ENCODE data around the gene KIF2A. TPM values are rescaled to one million over a fixed set of nuclear protein-coding genes. Genes with fewer than 3 reads are reported as not detected.

The KIF2A gene
- total and polyA plus RNA-seq, 2 of the 13 experiments (the other 11 are each of a cell fraction or from before 2014, with no cell fraction given), result 8.5 to 19.2 TPM

DNA sequence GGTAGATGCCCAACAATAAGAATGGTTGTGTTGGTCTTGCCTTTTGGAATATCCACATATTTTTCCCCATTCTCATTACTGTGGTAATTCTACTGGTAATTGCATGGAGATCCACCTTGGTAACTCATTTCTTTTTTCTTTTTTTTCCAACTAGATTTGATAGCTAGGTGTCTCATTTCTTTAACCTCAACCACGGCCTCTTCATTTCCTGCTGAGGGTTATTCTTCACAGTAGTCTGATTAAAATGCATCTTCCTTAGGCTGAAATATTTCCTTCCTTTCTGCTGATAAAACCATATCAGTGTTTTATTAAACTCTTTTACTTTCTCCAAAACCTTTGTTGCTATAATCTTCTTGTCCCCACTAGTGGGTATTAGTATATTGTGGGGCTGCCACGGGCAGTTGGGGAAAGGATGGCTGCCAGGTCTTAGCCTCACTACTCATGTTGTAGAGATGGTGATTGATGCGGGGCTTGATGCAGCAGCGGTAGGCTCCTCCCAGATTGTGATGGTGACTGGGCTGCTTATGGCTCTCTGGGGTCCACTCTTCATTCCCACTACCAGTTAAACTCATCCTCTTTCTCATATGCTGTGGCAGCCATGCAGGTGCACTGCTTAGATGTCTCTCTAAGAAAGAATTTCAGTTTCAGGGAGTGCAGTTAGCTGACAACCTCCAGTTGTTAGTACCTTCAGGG is 35.9 kb downstream of the KIF2A start:
- CTCF ChIA-PET (ENCODE audit: low intra/inter-chr PET ratio, low total read pairs), result no interaction called here
- 95% methylated on average over 4 of the region's 4 CpGs for WGBS (ENCODE audit: low lambda C conversion rate)
- TF ChIP-seq, protein P1, sequence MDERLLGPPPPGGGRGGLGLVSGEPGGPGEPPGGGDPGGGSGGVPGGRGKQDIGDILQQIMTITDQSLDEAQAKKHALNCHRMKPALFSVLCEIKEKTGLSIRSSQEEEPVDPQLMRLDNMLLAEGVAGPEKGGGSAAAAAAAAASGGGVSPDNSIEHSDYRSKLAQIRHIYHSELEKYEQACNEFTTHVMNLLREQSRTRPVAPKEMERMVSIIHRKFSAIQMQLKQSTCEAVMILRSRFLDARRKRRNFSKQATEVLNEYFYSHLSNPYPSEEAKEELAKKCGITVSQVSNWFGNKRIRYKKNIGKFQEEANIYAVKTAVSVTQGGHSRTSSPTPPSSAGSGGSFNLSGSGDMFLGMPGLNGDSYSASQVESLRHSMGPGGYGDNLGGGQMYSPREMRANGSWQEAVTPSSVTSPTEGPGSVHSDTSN (CRISPR knock-in tag; IDR thresholded peaks at IDR 0.05), result no peak
- Histone ChIP-seq H3K4me1 (ENCODE audit: insufficient read depth, low read length) (no peaks in the 10 kb centered on the region), H3K36me3 (replicated peaks in 1 of 2; ENCODE audit: control insufficient read depth in 1 of 2, insufficient read depth in 2 of 2, low read length in 2 of 2) (no peaks in the 10 kb centered on the region; a peak in 1 of 5 replicates), H2AFZ (ENCODE audit: low read length) (no peak overlapping the region), H3K79me2 (ENCODE audit: insufficient read depth, low read length) (peaks cover 3% of the 10 kb centered on the region), H3K9me3 (ENCODE audit: low read length) (no peaks in the 10 kb centered on the region), H3K9ac (ENCODE audit: insufficient read depth, low read depth, low read length) (no peak overlapping the region), H3K27ac (ENCODE audit: extremely low read length, insufficient read depth, low read length) (no peak overlapping the region), H3K4me3 (replicated peaks in 1 of 3; ENCODE audit: insufficient read depth in 1 of 3, low read depth in 2 of 3, low read length in 3 of 3) (no peak overlapping the region), H3K27me3 (ENCODE audit: control insufficient read depth in 1 of 2, insufficient read depth in 2 of 2, low read length in 2 of 2) (no peaks in the 10 kb centered on the region), H3K4me2 (ENCODE audit: low read depth, low read length) (no peak overlapping the region), H4K20me1 (ENCODE audit: insufficient read depth, low read length) (no peaks in the 10 kb centered on the region)
- in situ Hi-C loops (cut with HindIII; ENCODE audit: extremely low pct_ligation_motif_present, low pct_unique_long_range_greater_than_20kb), result no loop called here
- no TSS peak for BruUV-seq (replicated peaks)
- intact Hi-C loops (cut with micrococcal nuclease; ENCODE audit: unreplicated experiment), result loop anchor here (2.0 kb wide), 1 partner anchor 35 kb away; the partner anchor contains the start of gene KIF2A
- DNase-seq (ENCODE audit: low spot score) (no peak), ATAC-seq (no peak), FAIRE-seq (no peak)
- POLR2A ChIA-PET, result no interaction called here

DNA sequence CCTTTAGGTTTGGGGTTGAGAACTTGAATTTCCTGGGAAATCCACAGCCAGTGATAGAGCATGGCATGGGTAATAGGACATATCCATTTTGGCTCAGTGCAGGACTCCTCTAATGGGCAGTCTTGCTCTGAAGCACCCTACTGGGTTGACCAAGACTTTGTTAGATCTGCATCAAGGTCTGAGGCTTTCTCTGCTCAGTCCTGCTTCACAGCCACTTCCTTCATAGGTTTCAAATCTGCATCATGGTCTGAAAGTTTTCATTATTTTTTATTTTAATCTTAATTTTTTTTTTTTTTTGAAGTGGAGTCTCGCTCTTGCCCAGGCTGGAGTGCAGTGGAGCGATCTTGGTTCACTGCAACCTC is 36.5 kb downstream of the KIF2A start:
- Histone ChIP-seq H3K27me3 (ENCODE audit: control insufficient read depth in 1 of 2, insufficient read depth in 2 of 2, low read length in 2 of 2) (no peaks in the 10 kb centered on the region), H4K20me1 (ENCODE audit: insufficient read depth, low read length) (no peaks in the 10 kb centered on the region), H3K9ac (ENCODE audit: insufficient read depth, low read depth, low read length) (no peak overlapping the region), H3K27ac (ENCODE audit: extremely low read length, insufficient read depth, low read length) (no peak overlapping the region), H3K4me3 (replicated peaks in 1 of 3; ENCODE audit: insufficient read depth in 1 of 3, low read depth in 2 of 3, low read length in 3 of 3) (no peak overlapping the region), H3K4me1 (ENCODE audit: insufficient read depth, low read length) (no peaks in the 10 kb centered on the region), H3K36me3 (replicated peaks in 1 of 2; ENCODE audit: control insufficient read depth in 1 of 2, insufficient read depth in 2 of 2, low read length in 2 of 2) (no peaks in the 10 kb centered on the region; a peak in 1 of 5 replicates), H3K9me3 (ENCODE audit: low read length) (no peaks in the 10 kb centered on the region), H3K79me2 (ENCODE audit: insufficient read depth, low read length) (peaks cover 3% of the 10 kb centered on the region), H2AFZ (ENCODE audit: low read length) (no peak overlapping the region), H3K4me2 (ENCODE audit: low read depth, low read length) (no peak overlapping the region)
- intact Hi-C loops (cut with micrococcal nuclease; ENCODE audit: unreplicated experiment) (no loop called here), in situ Hi-C loops (cut with HindIII; ENCODE audit: extremely low pct_ligation_motif_present, low pct_unique_long_range_greater_than_20kb) (no loop called here)
- no peak for FAIRE-seq
- POLR2A ChIA-PET, result no interaction called here
- CTCF ChIA-PET (ENCODE audit: low intra/inter-chr PET ratio, low total read pairs), result no interaction called here
- WGBS (ENCODE audit: low lambda C conversion rate), result 98% methylated on average over 2 of the region's 2 CpGs
- DNase-seq (ENCODE audit: low spot score), result no peak
- no TSS peak for BruUV-seq (replicated peaks)
- no peak for ATAC-seq
- TF ChIP-seq, protein P2, sequence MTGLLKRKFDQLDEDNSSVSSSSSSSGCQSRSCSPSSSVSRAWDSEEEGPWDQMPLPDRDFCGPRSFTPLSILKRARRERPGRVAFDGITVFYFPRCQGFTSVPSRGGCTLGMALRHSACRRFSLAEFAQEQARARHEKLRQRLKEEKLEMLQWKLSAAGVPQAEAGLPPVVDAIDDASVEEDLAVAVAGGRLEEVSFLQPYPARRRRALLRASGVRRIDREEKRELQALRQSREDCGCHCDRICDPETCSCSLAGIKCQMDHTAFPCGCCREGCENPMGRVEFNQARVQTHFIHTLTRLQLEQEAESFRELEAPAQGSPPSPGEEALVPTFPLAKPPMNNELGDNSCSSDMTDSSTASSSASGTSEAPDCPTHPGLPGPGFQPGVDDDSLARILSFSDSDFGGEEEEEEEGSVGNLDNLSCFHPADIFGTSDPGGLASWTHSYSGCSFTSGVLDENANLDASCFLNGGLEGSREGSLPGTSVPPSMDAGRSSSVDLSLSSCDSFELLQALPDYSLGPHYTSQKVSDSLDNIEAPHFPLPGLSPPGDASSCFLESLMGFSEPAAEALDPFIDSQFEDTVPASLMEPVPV (CRISPR knock-in tag; IDR thresholded peaks at IDR 0.05), result no peak
- TF ChIP-seq CENPT (CRISPR knock-in tag; IDR thresholded peaks at IDR 0.05; ENCODE audit: low read depth) (no peak), MIXL1 (CRISPR knock-in tag; IDR thresholded peaks at IDR 0.05) (no peak), ZNF883 (CRISPR knock-in tag; IDR thresholded peaks at IDR 0.05; ENCODE audit: not compliant biosample characterization) (no peak), NFKB2 (CRISPR knock-in tag; IDR thresholded peaks at IDR 0.05; ENCODE audit: borderline replicate concordance) (no peak), ZNF101 (CRISPR knock-in tag; IDR thresholded peaks at IDR 0.05; ENCODE audit: borderline replicate concordance, low read depth) (no peak), MED1 (CRISPR knock-in tag; IDR thresholded peaks at IDR 0.05) (no peak), POLR2A (IDR thresholded peaks at IDR 0.05; ENCODE audit: insufficient read depth in 1 of 2, low read depth in 2 of 2, low read length in 2 of 2) (no peak), ATF7-NPFF (CRISPR knock-in tag; IDR thresholded peaks at IDR 0.05; ENCODE audit: low read depth) (no peak)
- TF ChIP-seq, protein P3, sequence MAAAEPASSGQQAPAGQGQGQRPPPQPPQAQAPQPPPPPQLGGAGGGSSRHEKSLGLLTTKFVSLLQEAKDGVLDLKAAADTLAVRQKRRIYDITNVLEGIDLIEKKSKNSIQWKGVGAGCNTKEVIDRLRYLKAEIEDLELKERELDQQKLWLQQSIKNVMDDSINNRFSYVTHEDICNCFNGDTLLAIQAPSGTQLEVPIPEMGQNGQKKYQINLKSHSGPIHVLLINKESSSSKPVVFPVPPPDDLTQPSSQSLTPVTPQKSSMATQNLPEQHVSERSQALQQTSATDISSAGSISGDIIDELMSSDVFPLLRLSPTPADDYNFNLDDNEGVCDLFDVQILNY (CRISPR knock-in tag; conservative IDR thresholded peaks at IDR 0.05), result no peak
- TF ChIP-seq, protein P4, sequence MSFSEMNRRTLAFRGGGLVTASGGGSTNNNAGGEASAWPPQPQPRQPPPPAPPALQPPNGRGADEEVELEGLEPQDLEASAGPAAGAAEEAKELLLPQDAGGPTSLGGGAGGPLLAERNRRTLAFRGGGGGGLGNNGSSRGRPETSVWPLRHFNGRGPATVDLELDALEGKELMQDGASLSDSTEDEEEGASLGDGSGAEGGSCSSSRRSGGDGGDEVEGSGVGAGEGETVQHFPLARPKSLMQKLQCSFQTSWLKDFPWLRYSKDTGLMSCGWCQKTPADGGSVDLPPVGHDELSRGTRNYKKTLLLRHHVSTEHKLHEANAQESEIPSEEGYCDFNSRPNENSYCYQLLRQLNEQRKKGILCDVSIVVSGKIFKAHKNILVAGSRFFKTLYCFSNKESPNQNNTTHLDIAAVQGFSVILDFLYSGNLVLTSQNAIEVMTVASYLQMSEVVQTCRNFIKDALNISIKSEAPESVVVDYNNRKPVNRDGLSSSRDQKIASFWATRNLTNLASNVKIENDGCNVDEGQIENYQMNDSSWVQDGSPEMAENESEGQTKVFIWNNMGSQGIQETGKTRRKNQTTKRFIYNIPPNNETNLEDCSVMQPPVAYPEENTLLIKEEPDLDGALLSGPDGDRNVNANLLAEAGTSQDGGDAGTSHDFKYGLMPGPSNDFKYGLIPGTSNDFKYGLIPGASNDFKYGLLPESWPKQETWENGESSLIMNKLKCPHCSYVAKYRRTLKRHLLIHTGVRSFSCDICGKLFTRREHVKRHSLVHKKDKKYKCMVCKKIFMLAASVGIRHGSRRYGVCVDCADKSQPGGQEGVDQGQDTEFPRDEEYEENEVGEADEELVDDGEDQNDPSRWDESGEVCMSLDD (CRISPR knock-in tag; IDR thresholded peaks at IDR 0.05; ENCODE audit: borderline replicate concordance), result no peak
